Measurements from ENCODE around the gene TRAF5. TPM values are rescaled to one million over a fixed set of nuclear protein-coding genes. Genes with fewer than 3 reads are reported as not detected.
"Not testable (repeated sequence)": the region's sequence is repeated elsewhere in the genome, so short reads cannot be mapped to it uniquely, and the experiment has no call there.

TRAF5 gene
- total and polyA plus RNA-seq, 12 donors = 1.0 to 16.7 (median 7.4) TPM

DNA sequence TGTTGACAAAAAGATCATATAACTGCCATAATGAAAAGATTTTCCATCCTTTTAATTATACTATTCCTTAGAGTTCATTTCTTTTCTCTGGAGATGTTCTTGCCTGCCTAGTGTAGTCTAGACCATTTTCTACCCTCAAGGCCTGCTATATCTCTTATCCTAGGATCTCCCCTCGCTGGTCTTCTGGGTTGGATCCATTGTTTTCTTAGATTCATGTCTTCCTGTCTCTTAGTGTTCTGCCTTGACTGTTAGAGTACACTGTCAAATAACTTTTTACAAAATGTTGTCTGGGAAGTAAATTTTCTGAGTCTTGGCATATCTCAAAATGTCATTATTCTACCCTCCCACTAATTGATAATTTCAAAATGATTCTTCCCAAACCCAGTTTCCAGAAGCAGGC is 66.6 kb downstream of the TRAF5 start:
- intact Hi-C loops (cut with DNase I) = no loop called here
- no peak overlapping the region for H3K27ac ChIP-seq

DNA sequence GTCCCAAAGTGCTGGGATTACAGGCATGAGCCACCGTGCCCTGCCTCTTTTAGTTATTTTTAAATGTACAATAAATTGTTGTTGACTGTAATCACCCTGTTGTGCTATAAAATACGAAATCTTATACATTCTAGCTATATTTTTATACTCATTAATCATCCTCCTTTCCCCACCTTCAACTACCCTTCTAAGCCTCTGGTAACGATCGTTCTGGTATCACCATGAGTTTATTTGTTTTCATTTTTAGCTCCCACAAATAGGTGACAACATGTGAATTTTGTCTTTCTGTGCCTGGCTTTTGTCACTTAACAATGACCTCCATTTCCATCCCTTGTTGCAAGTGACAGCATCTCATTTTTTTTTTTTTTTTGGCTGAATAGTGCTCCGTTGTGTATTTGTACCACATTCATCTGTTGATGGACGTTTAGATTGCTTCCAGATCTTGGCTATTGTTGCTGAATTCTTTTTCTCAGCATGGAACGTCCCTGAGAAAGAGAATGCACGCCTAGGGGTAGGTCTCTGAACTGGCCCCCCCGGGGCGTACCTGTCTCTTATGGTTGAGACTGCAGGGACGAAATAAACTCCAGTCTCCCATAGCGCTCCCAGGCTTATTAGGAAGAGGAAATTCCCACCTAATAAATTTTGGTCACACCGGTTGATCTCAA is 71.8 kb downstream of the TRAF5 start:
- DNase-seq; intact Hi-C loops (cut with DNase I); H3K27me3 ChIP-seq; H3K27ac ChIP-seq; H3K9me3 ChIP-seq (replicated peaks in 1 of 3); H3K4me3 ChIP-seq; H3K4me1 ChIP-seq (replicated peaks in 1 of 2): not testable (repeated sequence)
- H3K36me3 ChIP-seq (replicated peaks in 1 of 2) = peaks cover 0 to 13% of the 10 kb centered on the region in 2 donors
- 75 to 83% (median 82%) methylated on average over 13 of the region's 13 CpGs for WGBS, 4 donors

More for the DNA sequence above, 66.6 kb downstream of the TRAF5 start:
- no peaks in the 10 kb centered on the region for H3K27me3 ChIP-seq
- no peak overlapping the region for H3K4me3 ChIP-seq
- WGBS, 4 donors = 76 to 91% (median 84%) methylated on average over 1 of the region's 1 CpG
- no peaks in the 10 kb centered on the region for H3K9me3 ChIP-seq (replicated peaks in 1 of 3)
- TF ChIP-seq, protein P1, sequence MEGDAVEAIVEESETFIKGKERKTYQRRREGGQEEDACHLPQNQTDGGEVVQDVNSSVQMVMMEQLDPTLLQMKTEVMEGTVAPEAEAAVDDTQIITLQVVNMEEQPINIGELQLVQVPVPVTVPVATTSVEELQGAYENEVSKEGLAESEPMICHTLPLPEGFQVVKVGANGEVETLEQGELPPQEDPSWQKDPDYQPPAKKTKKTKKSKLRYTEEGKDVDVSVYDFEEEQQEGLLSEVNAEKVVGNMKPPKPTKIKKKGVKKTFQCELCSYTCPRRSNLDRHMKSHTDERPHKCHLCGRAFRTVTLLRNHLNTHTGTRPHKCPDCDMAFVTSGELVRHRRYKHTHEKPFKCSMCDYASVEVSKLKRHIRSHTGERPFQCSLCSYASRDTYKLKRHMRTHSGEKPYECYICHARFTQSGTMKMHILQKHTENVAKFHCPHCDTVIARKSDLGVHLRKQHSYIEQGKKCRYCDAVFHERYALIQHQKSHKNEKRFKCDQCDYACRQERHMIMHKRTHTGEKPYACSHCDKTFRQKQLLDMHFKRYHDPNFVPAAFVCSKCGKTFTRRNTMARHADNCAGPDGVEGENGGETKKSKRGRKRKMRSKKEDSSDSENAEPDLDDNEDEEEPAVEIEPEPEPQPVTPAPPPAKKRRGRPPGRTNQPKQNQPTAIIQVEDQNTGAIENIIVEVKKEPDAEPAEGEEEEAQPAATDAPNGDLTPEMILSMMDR (IDR thresholded peaks at IDR 0.05) = no peak
- no peak for TF ChIP-seq POLR2A (IDR thresholded peaks at IDR 0.05)
- H3K4me1 ChIP-seq (replicated peaks in 1 of 2) = no peaks in the 10 kb centered on the region
- no peak for DNase-seq
- peaks cover 0 to 8% of the 10 kb centered on the region in 2 donors for H3K36me3 ChIP-seq (replicated peaks in 1 of 2)

DNA sequence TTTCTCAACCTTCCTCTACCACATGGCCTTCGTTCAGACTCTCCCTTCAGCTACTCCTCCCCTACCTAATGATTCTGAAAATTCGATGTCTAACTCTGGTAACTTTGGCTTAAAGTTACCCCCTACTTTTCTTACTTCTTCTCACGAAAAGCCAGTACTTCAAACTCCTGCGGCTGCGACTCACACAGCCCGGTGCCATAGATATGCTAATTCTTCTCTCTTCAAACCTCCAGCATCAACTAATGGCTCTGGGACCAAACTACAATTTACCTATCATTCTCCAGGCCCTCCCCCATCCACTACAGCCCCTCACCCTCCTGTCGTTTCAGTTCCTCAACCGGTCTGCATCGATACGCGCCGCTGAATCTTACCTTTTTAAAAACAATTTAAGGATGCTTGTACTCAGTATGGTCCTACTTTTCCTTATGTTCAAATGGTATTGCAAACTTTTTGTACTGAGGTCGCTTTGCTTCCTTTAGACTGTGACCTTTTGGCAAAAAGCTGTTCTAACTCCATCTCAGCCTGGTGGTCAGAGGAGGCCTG is 73.3 kb downstream of the TRAF5 start:
- H3K27ac ChIP-seq; DNase-seq; H3K4me1 ChIP-seq (replicated peaks in 1 of 2); H3K9me3 ChIP-seq (replicated peaks in 1 of 3); intact Hi-C loops (cut with DNase I); H3K4me3 ChIP-seq; H3K27me3 ChIP-seq: not testable (repeated sequence)
- 89 to 93% (median 91%) methylated on average over 13 of the region's 13 CpGs for WGBS, 4 donors
- H3K36me3 ChIP-seq (replicated peaks in 1 of 2) = peaks cover 0 to 13% of the 10 kb centered on the region in 2 donors

DNA sequence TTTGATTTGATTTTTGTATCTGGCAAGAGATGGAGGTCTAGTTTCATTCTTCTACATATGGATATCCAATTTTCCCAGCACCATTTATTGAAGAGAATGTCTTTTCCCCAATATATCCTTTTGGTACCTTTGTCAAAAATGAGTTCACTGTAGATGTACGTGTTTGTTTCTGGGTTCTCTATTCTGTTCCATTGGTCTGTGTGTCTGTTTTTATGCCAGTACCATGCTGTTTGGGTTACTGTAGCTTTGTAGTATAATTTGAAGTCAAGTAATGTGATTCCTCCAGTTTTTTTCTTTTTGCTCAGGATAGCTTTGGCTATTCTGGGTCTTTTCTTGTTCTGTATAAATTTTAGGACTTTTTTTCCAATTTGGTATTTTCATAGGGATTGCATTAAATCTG is 75.1 kb downstream of the TRAF5 start:
- intact Hi-C loops (cut with DNase I) = not testable (repeated sequence)
- WGBS, 4 donors = 92 to 96% (median 94%) methylated on average over 1 of the region's 1 CpG

DNA sequence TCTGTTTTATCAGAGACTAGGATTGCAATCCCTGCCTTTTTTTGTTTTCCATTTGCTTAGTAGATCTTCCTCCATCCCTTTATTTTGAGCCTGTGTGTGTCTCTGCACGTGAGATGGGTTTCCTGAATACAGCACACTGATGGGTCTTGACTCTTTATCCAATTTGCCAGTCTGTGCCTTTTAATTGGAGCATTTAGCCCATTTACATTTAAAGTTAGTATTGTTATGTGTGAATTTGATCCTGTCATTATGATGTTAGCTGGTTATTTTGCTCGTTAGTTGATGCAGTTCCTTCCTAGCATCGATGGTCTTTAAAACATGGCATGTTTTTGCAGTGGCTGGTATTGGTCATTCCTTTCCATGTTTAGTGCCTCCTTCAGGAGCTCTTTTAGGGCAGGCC is 79.5 kb downstream of the TRAF5 start:
- H3K27me3 ChIP-seq; H3K36me3 ChIP-seq (replicated peaks in 1 of 2); intact Hi-C loops (cut with DNase I); DNase-seq; H3K9me3 ChIP-seq (replicated peaks in 1 of 3); H3K4me1 ChIP-seq (replicated peaks in 1 of 2); H3K27ac ChIP-seq; H3K4me3 ChIP-seq: not testable (repeated sequence)
- 91 to 96% (median 96%) methylated on average over 2 to 3 of the region's 3 CpGs for WGBS, 4 donors

More for the DNA sequence above, 75.1 kb downstream of the TRAF5 start:
- H3K9me3 ChIP-seq (replicated peaks in 1 of 3); H3K4me1 ChIP-seq (replicated peaks in 1 of 2); H3K27ac ChIP-seq; H3K36me3 ChIP-seq (replicated peaks in 1 of 2); H3K4me3 ChIP-seq; H3K27me3 ChIP-seq; DNase-seq: not testable (repeated sequence)

DNA sequence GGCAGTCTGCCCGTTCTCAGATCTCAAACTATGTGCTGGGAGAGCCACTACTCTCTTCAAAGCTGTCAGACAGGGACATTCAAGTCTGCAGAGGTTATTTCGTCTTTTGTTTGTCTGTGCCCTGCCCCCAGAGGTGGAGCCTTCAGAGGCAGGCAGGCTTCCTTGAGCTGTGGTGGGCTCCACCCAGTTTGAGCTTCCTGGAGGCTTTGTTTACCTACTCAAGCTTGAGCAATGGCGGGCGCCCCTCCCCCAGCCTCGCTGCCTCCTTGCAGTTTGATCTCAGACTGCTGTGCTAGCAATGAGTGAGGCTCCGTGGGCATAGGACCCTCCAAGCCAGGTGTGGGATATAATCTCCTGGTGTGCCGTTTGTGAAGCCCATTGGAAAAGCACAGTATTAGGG is 81.1 kb downstream of the TRAF5 start:
- H3K27ac ChIP-seq; H3K4me1 ChIP-seq (replicated peaks in 1 of 2); H3K36me3 ChIP-seq (replicated peaks in 1 of 2); H3K9me3 ChIP-seq (replicated peaks in 1 of 3); intact Hi-C loops (cut with DNase I); H3K27me3 ChIP-seq; H3K4me3 ChIP-seq; DNase-seq: not testable (repeated sequence)
- 93 to 99% (median 96%) methylated on average over 7 of the region's 7 CpGs for WGBS, 4 donors

DNA sequence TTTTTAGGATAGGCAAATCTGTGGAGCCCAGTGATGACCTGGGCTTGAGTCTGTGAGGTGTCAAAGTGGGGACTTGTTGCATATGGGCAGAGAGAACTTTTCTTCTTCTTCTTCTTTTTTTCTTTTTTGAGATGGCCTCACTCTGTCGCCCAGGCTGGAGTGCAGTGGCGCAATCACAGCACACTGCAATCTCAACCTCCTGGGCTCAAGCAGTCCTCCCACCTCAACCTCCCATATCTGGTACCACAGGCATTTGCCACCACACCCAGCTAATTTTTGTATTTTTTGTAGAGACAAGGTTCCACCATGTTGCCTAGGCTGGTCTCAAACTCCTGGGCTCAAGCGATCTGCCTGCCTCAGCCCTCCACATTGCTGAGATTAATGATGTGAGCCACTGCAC is 85.0 kb downstream of the TRAF5 start:
- H3K9me3 ChIP-seq (replicated peaks in 1 of 3) = no peaks in the 10 kb centered on the region
- H3K27ac ChIP-seq = no peak overlapping the region
- intact Hi-C loops (cut with DNase I) = loop anchor here in 1 of 2 donors (10.0 kb wide), 1 partner anchor 103 kb away; no protein-coding TSS in a partner anchor
- WGBS, 4 donors = 87 to 97% (median 95%) methylated on average over 3 of the region's 3 CpGs
- H3K4me1 ChIP-seq (replicated peaks in 1 of 2) = no peaks in the 10 kb centered on the region
- H3K27me3 ChIP-seq = no peaks in the 10 kb centered on the region
- no peak for DNase-seq
- H3K4me3 ChIP-seq = no peak overlapping the region
- no peak for TF ChIP-seq POLR2A (IDR thresholded peaks at IDR 0.05)
- TF ChIP-seq, protein P1 (IDR thresholded peaks at IDR 0.05) = no peak
- no peaks in the 10 kb centered on the region for H3K36me3 ChIP-seq (replicated peaks in 1 of 2)

All from adrenal gland (tissue), 12 donors.